COLO668 (cell line): Measurements from ENCODE around the gene TAMALIN.

ENCODE experiments used
- DNase-seq: peaks from one replicate; lab custom pipeline; 2025; ENCODE audit not compliant: unreplicated experiment; lab: John Stamatoyannopoulos, UW

Gene TAMALIN

DNA sequence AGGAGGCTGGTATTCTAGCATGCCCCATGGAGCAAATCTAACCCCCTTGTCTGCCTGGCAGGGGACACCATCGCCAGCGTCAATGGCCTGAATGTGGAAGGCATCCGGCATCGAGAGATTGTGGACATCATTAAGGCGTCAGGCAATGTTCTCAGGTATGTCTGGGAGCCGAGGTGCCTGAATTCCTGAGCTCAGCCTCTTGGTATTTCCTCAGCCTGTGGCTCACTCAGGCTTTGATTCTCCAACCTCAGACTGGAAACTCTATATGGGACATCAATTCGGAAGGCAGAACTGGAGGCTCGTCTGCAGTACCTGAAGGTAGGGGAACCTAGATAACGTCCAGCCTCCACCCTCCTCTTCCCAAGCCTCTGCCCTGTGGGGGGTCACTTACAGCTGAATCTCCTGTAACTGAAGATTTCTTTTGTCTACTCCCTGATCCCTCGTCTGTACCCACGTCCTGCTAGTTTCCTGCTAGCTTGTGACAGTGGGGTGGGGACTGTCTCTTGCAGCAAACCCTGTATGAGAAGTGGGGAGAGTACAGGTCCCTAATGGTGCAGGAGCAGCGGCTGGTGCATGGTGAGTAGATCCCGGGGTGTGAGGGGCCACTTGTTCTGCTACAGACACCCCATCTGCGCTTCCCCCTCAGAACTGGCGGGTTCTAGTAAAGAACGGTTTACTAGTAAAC lies 7.0 kb downstream of the TAMALIN start:
- DNase-seq = no peak

DNA sequence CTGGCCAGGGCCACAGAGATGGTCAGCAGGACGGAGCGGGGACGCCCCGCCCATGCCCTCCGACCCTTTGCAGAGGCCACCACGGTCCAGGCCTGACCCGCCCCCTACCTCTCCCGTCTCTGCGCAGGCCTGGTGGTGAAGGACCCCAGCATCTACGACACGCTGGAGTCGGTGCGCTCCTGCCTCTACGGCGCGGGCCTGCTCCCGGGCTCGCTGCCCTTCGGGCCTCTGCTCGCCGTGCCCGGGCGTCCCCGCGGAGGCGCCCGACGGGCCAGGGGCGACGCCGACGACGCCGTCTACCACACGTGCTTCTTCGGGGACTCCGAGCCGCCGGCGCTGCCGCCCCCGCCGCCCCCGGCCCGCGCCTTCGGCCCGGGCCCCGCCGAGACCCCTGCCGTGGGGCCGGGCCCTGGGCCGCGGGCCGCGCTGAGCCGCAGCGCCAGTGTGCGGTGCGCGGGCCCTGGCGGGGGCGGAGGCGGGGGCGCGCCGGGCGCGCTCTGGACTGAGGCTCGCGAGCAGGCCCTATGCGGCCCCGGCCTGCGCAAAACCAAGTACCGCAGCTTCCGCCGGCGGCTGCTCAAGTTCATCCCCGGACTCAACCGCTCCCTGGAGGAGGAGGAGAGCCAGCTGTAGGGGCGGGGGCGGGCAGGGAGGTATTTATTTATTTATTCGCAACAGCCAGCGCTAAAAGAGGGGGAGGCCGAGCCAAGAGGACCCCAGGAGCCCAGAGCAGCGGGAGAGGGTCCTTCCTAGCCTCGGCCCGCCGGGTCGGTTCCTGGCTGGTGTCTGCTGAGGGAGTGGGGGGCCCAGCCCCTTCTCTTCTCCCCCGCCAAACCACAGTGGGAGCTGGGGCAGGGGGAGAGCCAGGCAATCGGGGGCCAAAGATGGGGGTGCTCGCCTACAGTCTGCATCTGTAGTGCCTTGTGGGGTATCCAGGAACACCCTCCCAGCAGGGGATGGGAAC lies 8.1 kb downstream of the TAMALIN start:
- no peak for DNase-seq

GRCh38 chr12:52015532-52016041 lies 8.8 kb downstream of the TAMALIN start:
- DNase-seq = no peak

DNA sequence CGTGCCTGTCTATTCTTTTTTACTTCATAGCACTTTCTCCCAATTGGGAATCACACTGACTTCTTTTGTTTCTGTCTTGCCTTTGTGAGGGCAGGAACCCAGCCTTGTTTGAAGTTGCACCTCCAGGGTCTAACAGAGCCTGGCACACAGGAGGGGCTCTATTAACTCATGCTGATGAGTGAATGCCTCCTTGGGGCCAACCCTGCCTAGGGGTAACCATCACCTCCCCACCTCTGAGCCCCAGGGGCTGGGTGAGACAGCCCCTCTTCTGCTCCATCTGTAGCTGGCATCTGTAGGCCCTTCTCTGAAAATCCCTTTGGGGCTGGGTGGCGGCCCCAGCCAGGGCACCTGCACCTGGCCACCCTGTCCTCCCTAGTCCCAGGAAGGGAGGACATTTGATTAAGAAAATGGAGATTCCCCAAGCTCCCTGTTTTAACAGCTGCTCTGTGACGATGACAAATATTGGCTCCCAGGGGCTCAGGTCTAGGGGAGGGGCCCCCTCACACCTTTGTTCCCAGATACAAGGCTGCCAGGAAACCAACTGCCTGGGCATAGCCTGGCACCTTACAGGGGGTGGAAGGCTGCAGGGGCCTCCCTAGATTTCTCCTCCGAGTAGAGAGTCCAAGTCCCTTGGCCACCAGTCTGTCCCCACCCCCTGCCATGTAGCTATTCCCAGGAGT lies 11.8 kb downstream of the TAMALIN start:
- DNase-seq = peak; percentile 75

DNA sequence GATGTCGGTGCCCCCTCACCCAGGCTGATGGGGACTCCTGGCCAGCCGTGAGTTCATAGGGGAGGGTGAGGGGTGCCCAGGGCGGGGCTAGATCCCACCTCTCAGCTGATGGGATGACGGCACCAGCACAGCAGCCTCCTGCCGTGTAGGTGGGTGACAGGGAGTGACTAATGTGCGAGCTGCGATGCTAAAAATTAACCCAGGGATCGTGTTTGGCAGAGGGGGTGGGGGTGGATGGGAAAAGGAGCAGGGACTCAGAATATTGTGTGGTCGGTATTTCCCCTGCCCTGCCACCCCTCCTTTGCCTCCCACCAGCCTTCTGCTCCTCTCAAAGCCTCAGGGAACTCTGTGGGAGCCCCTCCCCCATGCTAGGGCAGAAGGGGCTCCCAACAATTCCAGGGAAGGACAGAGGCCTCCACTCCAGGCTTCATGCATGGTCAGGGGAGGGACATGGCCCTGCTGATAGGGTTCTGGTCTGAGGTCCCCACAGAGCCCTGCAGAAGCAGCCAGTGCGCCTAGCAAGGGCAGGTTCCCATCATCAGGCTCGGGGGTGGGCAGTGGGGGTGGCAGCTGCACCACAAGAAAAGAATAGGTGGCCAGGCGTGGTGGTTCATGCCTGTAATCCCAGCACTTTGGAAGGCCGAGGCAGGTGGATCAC lies 12.5 kb downstream of the TAMALIN start:
- peak; percentile 75 for DNase-seq

DNA sequence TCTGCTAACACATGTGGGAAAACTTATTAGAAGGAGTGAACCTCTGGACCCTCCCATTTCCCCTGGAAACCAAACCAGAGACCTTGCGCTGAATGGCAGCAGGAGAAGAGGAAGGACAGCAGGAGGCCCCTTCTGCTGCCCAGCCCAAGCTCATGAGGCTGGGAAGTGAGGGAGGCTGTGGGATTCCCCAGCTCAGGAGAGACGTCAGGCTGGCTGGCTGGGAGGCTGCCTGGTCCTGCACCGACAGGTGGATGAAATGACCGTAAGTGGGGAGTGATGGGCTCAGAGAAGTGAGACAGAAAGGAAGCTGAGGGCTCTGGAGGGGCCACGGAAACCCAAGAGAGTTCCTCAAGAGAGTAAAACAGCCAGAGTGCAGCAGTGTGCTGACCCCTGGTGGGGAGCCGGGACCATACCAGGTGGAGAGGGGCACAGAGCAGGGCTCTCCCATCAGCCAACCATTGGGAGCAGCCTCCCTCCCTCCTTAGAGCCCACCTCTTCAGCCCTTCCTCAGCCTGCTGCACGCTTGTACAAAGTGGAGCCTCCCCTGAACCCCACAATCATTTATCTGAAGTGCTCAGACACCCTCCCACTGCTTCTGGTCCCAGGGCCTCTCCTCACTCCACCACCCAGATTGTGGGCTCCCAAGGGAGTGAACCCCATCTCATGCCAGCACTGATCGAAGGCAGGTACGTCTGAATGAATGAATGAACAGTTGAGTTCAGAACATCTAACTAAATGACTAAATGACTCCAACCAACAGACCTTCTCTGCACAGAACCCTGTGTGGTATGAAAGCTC lies 14.0 kb downstream of the TAMALIN start:
- peak; percentile 49 for DNase-seq

DNA sequence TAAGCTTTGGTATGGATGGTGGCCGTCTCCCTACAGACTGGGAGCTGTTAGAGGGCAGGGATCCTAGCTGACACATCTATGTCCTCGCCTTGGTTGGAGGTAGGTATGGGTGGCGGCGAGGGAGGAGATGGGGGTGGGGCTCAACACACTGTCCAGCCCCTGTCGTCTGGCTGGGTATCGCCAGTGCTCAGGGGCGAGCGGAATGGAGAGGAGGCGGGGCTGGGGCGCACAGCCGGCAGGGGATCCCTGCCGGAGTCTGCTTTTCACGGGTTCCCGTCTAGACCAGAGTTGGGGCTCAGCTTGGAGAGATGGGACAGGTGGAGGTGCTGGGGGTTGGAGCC lies 16.1 kb downstream of the TAMALIN start:
- peak; percentile 15 for DNase-seq

DNA sequence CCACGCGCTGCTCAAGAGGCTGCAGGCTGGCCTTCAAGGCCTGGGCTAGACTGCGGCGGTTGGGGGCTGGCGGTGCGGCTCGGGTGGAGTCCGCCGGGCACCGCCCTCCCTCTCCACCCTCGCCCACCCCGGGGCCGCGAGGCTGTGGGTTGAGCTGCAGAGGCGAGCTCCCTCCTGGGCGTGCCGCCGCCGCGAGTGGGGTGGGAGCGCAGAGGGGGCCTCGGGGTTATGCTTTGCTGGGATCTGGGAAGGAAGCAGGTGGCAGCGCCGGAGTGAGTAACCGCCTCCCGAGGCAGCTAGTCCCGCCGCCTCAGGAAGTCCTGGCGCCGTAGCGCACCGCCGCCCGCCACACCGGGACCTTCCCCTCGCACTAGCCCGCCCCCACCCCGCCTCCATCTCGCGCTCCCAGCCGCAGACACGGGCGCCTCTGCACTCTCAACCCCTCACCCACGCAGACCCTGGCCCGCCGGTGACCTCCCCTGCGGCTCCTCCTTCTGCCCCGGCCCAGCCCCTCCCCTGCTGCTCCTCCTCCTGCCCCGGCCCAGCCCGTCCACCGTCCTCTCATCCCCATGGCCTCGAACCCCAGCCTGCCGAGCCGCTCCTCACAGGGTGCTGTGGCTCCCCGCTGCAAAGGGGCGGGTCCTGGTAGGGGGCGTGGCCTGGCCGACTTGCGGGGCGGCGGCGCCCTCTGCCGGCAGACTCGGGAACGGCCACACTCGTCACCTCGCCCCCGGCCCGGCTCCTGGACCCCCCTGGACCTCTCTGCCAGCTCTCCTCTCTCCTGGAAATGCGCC lies 16.6 kb downstream of the TAMALIN start:
- peak; percentile 74 for DNase-seq

DNA sequence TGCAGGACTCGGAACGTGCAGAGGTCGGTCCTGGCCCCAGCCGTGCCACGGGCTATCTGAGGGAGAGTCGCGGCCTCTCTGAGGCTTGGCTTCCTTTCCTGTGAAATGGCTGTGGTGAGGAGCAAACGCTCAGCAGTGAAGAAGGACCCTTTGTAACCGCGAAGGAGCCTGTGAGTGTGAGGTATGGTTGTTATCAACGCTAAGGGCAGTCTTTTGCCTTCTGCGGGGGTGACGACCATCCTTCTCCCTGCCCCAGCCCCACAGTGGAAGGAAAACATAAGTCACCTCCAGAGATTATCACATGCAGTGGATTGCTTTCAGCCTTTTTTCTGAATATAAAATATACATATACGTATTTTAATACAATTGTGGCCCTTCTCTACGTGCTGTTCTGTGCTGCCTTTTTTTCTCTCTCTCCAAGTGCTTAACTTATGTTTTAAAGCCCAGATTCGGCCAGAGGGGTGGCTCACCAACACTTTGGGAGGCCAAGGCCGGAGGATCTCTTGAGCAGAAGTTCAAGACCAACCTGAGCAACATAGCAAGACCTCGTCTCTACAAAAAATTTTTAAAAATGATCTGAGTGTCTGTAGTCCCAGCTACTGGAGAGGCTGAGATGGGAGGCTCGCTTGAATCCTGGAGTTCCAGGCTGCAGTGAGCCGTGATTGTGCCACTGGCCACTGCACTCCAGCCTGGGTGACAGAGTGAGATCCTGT lies 17.4 kb downstream of the TAMALIN start:
- DNase-seq = no peak

- DNase-seq = no peak
Measured at GRCh38 chr12:52024845-52025230, 18.1 kb downstream of the TAMALIN start.

- no peak for DNase-seq
Measured at GRCh38 chr12:52026263-52026662, 19.5 kb downstream of the TAMALIN start.

DNA sequence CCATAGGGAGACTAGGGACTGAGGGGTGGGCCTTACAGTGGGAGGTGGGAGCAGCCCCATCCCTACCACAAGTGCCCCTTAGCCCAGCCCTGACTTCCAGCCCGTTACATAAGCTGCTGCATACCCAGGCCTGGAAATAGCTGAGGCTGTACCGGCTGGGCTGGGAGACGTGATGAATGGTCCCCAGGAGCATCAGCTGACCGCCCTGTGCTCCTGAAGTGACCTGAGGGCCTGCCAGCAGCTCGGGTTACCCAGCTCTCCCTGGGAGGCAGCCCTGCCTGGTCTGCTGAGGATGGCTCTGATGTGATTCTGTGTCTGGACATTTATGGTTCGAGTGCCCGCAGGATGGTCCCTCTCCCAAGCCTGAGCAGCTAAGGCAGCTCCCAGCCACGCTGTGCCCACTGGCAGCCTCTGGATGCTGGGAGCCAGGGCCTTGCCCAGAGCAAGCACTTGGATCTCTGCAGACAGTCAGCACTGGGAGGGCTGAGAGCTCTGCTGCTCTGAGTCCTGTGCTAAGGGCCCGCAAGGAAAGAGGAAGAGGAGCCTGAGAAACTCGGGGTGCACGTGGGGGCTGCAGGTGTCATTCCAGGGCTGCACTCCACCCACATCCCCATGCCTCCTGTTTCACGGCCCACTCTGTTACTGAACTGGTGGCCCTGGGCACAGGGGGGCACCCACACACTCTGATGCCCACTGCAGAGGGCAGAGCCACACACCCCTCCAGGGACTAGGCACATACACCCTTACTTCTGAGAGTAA lies 20.5 kb downstream of the TAMALIN start:
- DNase-seq = no peak

DNA sequence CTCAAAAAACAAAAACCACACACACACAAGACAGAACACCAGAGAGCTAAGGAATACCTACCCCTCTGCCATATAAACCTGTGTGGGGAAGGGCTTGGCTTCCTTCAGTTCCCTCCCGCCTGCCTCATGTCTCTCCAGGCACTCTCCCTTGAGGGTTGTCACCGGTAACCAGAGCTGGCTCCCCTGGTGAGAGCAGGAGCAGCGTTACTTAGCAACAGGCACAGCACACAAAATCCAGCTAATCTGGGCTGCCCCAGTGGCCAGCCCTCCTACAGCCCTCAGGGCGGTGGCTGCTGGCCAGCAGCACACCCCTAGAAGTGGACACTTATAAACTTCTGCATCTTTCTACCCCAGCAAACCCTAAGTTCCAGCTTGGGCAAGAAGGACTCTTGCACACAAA lies 22.9 kb downstream of the TAMALIN start:
- DNase-seq = peak; percentile 81

- DNase-seq = no peak
Measured at GRCh38 chr12:52032446-52032803, 25.7 kb downstream of the TAMALIN start.

- peak; percentile 93 for DNase-seq
Measured at GRCh38 chr12:52032804-52033445, 26.2 kb downstream of the TAMALIN start.

- DNase-seq = no peak
Measured at GRCh38 chr12:52033446-52034140, 26.8 kb downstream of the TAMALIN start.

GRCh38 chr12:52035190-52035589 lies 28.4 kb downstream of the TAMALIN start:
- no peak for DNase-seq
